Activated gamma-delta T cell (primary cell): Measurements from ENCODE around the gene ZBP1.

Experiments used
- DNase-seq: peaks from one replicate; lab custom pipeline; 2025; lab: John Stamatoyannopoulos, UW

ZBP1 gene

GRCh38 chr20:57586370-57586793, 33.8 kb downstream of the ZBP1 start:
- no peak for DNase-seq

GRCh38 chr20:57585466-57586213, 34.6 kb downstream of the ZBP1 start:
- DNase-seq: no peak

GRCh38 chr20:57584768-57585461, 35.3 kb downstream of the ZBP1 start:
- DNase-seq: no peak

DNA sequence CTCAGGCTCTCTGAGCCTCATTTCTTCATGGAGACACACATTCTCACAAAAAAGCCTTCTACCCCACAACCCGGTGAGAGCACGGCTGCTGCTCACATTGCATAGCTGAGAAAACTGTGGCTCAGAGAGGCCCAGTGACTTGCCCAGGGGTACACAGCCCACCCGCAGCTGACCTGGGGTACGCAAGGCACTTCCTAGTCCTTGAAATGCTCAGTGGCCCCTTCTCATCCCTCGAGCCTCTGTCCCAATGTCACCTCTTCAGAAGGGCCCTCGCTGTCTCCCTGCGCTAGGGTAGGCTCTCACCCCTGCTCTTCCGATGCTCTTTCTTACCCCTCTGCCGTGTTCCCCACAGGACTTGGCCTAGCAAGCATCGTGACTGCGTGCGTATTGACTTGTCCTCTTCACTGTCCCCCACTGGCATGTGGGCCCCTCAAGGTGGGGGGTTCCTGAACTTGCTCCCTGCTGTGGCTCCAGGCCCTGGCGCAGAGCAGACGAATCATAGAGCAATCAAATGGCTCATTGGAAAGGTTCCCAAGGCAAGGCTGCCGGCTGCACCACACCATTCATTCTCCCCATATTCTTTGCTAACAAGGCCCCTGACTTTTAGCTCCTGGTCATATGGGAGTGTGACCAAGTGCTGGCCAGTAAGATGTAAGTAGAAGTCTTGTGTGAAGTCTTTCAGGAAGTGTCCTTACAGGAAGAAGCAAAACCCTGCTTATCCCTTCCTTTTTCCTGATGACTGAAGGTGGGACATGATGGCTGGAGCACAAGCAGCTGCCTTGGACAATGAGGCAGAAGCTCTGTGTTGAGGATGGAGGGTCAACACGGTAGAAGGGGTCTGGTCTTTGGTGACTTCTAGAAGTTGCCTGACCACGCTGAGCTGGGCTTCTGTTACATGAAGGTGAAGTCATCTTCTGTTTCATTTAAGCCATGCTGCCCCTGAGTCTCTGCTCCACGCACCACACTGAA, 36.7 kb downstream of the ZBP1 start:
- no peak for DNase-seq

DNA sequence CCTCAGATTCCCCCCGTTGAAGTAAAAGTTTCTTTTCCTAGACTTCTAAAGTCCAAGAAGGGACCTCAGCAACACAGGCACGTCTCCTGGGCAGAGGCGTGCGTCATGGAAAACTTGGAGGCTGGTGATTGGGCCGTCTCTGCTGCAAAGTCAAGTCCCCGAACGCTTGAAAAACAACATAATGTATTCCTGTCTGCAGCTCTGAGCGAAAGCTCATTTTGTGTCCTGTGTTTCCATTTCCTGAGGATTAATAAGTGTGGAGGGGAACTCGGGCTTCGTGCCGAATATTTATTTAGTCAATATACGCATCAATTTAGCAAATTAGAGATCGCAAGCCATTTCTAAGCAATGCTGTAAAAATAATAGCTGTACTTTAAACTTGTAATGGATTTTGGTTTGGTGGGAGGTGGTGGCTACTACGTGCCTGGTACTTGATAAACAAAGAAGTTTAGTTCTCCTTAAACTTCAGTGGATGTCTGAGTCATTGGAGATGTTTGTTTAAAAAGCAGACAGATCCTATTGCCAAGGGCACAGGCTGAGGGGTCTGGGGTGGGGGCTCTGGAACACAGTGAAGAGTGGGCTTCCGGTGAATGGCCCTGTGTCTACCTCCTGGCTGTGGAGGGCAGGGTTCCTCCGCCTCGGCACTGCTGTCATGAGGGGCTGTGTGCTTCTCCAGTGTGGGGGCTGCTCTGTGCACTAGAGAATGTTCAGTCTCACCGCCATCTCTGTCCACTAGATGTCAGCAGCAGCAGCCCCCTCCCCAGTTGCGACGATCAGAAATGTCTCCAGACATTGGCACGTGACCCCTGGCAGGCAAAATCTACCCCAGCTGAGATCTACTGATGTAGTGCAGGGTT, 37.6 kb downstream of the ZBP1 start:
- DNase-seq: no peak

DNA sequence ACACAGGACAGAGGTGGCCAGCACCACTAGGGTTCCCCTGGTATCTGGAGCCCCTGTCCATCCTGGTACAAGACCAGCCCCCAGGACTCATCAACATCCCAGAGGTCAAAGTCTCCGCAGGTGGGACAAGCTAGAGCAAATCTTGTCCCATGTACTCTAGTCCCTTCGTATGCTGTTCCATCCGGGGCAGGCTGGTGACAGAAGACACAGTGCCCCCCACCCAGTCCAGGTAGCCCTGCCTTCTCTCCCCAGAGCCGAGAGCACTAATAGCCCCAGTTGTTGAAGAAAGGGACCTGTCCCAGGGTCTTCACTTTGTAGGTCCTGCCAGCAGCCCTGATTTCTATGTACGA, 38.2 kb downstream of the ZBP1 start:
- no peak for DNase-seq

- no peak for DNase-seq
These were observed 38.8 kb downstream of the ZBP1 start for GRCh38 chr20:57581202-57582028.

DNA sequence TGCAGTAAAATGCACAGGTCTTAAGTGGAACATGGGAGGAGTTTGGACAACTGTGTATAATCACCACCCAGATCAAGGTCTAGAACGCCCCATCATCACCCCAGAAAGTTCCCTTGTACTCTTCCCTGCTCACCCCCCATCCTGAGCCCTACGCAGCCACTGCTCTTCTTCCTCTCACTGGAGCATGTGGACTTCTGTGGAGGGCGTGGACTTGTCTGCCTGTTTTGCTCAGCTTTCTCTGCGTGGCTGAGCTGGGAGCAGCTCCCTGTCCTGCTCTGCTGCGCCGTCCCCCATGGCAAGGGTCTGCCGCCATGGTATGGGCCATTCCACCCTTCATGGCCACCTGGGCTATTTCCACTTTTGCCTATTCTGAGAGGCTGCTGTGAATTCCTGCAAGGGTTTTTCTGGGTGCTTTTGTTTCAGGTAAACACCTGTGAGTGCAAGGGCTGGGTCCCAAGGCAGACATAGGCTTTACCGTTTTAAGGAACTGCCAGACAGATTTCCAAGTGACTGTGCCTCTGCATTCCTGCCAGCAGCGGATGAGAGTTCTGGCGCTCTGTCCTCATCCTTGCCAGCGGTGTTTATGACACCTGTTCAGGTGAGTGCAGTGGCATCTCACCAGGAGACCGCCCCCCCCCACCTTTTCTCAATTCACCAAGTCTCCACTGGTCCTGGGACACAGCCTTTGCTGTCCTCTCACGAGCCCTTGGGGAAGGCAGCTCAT, 39.6 kb downstream of the ZBP1 start:
- DNase-seq: no peak

- no peak for DNase-seq
These were observed 40.3 kb downstream of the ZBP1 start for GRCh38 chr20:57579898-57580447.

DNA sequence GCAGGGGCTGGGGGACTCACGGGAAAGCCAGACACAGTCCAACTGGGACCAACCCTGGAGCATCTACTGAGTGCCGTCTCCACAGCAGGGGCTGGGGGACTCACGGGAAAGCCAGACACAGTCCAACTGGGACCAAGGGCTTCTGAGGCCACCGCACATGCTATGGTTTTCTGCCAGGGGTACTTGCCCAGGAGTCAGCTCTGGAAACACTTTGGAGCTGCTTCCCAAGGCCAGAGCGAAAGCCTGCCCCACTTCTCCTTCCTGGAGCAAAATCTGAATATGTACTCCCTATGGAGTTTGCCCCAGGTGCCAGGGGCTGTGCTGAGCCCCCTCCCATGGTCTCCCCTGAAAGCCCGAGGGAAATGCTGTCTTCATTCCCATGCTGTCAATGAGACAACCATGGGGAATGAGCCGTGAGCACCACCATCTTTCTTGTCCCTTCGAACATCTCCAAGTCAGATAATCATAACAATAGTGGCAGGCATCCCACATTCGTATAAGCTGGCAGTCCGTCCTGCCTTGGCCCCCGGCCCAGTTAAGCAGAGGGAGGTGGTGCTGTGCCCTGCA, 40.8 kb downstream of the ZBP1 start:
- no peak for DNase-seq

DNA sequence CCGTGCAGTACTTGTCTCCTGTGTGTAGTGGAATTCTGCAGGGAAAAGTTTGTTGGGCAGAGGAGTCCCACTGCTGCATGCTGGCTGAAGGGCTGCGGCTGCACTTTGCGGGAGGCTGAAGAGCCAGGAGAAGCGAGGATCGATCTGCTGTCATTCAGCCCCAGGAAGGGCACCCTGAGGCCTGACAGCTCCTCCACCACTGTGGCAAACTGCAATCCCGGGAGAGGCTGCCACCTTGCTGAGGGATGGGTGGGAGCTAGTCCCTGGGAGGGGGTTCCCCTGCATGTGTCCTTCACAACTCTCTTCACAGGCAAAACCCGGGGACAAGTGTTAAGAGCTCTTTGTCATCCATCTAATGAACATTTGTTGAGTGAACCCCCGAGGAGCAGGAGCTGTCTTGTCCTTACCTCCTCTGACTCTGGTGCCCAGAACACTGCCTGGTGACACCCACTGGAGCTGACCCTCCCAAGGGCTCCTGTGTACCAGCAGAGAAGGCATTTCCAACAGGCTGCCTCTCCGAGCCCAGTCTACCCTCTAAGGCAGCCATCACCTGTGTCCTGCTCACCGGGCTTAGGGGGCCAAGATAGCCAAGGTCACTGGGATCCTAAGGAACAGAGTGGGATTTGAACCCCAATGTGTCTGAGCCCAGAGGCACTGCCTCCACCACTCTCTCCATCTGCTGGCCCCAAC, 41.6 kb downstream of the ZBP1 start:
- no peak for DNase-seq

GRCh38 chr20:57577679-57578475, 42.3 kb downstream of the ZBP1 start:
- no peak for DNase-seq

GRCh38 chr20:57576617-57577550, 43.3 kb downstream of the ZBP1 start:
- DNase-seq: no peak

GRCh38 chr20:57576002-57576401, 44.2 kb downstream of the ZBP1 start:
- no peak for DNase-seq

DNA sequence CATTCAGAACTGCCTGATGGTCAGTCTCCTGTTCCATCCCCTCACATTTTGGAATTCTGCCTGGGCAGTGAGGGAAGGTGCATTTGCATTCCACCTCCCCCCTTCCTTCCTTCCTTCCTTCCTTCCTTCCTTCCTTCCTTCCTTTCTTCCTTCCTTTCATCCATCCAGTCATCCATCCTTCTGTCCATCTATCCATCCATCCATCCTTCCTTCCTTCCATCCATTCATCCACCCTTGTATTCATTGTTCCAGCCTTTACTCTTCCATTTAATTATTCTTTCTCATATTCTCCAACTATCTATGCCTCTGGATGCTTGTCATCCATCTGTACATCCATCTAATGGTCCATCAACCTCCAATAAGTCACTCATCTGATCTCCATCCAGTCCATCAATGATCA, 45.3 kb downstream of the ZBP1 start:
- no peak for DNase-seq

DNA sequence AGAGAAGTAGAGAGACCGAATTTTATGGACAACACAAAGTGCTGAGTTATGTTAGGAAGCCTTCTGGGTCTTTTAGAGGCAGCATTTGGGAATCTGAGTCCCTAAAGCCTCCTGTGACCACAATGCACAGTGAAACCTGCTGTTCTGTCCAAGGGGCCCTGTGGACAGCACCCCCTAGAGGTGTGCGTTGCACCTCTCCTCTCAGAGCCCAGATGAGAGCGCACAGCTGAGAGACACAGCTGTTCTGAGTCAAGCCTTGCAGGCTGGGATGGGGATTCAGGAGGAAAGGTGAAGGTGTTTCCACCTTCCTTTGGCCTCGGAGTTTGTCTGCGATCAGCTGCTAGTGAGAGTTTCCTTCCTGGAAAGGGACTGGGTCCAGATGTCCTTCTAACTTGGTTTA, 46.3 kb downstream of the ZBP1 start:
- DNase-seq: no peak

DNA sequence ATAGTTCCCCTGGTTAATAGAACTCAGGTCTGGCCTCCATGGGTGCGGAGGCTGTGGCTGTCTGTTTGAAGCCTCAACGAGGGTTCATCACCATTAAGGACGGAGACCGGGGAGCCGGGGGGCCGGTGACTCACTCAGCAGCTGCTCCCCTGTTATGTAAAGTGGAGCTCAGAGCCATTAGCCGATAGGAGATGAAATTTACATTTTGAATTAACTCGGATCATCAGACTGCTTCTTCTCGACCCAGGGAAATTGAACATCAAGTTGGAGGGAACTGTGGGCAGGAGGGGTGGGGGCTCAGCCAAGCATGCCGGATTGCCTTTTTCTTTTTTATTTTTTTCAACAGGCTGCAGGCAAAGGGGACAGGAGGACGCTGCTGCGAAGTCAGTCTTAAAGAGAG, 47.0 kb downstream of the ZBP1 start:
- no peak for DNase-seq
